Neural crest cell (in vitro differentiated cells): Measurements from ENCODE around the gene DCAF10. TPM values are rescaled to one million over a fixed set of nuclear protein-coding genes. Genes with fewer than 3 reads are reported as not detected.
"Not testable (repeated sequence)": the region's sequence is repeated elsewhere in the genome, so short reads cannot be mapped to it uniquely, and the experiment has no call there.

ENCODE experiments used
- DNase-seq: peaks from one replicate; pipeline ENCODE4 v3.0.0; 2021; ENCODE audit warnings: low read depth, mixed read lengths, low spot score
- H3K27ac Mint-ChIP-seq: one replicate; pipeline ENCODE4 v1.8.0; 2021; ENCODE audit warnings: mild to moderate bottlenecking, mixed read lengths; ENCODE audit not compliant: unreplicated experiment
- H3K27me3 Mint-ChIP-seq: 2 replicates; pipeline ENCODE4 v1.8.0; 2021; ENCODE audit warnings: low read depth, mild to moderate bottlenecking, mixed read lengths
- H3K36me3 Mint-ChIP-seq: 2 replicates; pipeline ENCODE4 v1.8.0; 2021; ENCODE audit warnings: low read depth, mild to moderate bottlenecking, mixed read lengths
- H3K4me1 Mint-ChIP-seq: 2 replicates; pipeline ENCODE4 v1.8.0; 2021; ENCODE audit warnings: mixed read lengths
- H3K4me3 Mint-ChIP-seq: one replicate; pipeline ENCODE4 v1.8.0; 2021; ENCODE audit warnings: mild to moderate bottlenecking, mixed read lengths
- H3K9me3 Mint-ChIP-seq: 2 replicates; pipeline ENCODE4 v1.8.0; 2021; ENCODE audit warnings: mixed read lengths
- total RNA-seq: library from RNA; stranded (reverse); gene quantifications from 2 replicates; pipeline ENCODE4 v1.2.1, GENCODE V29; 2021
- TF ChIP-seq, protein P1 (sequence below): fragments of 200-600 bp; sonication (generic); conservative IDR thresholded peaks from 2 replicates; pipeline ENCODE4 v1.5.0; 2021; ENCODE audit warnings: antibody characterized with exemption, mild to moderate bottlenecking

DCAF10 gene
- total RNA-seq, 1 donor from 2014 or later: 25.1 TPM

DNA sequence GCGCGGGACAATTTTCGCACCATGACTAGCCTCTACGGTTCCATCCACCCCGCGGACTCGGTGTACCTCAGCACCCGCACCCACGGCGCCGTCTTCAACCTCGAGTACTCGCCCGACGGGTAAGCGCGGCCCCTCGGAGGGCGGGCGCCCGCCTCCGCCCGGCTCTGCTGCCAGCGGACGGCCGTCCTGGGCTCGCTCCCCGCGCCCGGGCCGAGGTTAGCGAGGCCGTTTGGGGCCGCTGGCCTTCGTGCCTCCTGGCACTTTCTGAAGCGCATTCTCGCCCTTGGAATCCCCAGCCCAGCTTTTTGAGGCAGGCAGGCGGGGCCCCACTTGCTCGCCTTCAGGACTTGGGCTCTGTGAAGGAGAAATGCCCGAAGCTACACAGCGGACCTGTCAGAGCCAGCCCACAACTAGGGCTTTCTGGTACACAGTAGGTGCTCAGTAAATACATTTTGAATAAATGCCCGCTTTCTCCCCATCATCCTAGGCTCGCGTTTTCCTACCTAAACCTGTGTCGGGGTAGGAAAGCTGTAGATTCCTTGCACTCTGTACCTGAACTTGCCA, 772 bp downstream of the DCAF10 start:
- Mint-ChIP-seq H3K36me3 (no peaks in the 10 kb centered on the region), H3K27ac (peak overlapping the region; percentile 96), H3K4me3 (peak overlapping the region; percentile 96), H3K9me3 (no peaks in the 10 kb centered on the region), H3K27me3 (no peaks in the 10 kb centered on the region), H3K4me1 (peaks cover 34% of the 10 kb centered on the region)
- DNase-seq: no peak
- TF ChIP-seq, protein P1, sequence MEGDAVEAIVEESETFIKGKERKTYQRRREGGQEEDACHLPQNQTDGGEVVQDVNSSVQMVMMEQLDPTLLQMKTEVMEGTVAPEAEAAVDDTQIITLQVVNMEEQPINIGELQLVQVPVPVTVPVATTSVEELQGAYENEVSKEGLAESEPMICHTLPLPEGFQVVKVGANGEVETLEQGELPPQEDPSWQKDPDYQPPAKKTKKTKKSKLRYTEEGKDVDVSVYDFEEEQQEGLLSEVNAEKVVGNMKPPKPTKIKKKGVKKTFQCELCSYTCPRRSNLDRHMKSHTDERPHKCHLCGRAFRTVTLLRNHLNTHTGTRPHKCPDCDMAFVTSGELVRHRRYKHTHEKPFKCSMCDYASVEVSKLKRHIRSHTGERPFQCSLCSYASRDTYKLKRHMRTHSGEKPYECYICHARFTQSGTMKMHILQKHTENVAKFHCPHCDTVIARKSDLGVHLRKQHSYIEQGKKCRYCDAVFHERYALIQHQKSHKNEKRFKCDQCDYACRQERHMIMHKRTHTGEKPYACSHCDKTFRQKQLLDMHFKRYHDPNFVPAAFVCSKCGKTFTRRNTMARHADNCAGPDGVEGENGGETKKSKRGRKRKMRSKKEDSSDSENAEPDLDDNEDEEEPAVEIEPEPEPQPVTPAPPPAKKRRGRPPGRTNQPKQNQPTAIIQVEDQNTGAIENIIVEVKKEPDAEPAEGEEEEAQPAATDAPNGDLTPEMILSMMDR: no peak

GRCh38 chr9:37801959-37802711, 1.5 kb downstream of the DCAF10 start:
- no peak overlapping the region for H3K27ac Mint-ChIP-seq
- TF ChIP-seq, protein P1: no peak
- H3K27me3 Mint-ChIP-seq: no peaks in the 10 kb centered on the region
- H3K9me3 Mint-ChIP-seq: no peaks in the 10 kb centered on the region
- no peaks in the 10 kb centered on the region for H3K36me3 Mint-ChIP-seq
- no peak for DNase-seq
- H3K4me1 Mint-ChIP-seq: peaks cover 34% of the 10 kb centered on the region
- H3K4me3 Mint-ChIP-seq: peak overlapping the region; percentile 96

- H3K36me3 Mint-ChIP-seq: no peaks in the 10 kb centered on the region
- no peak overlapping the region for H3K27ac Mint-ChIP-seq
- TF ChIP-seq, protein P1: no peak
- peaks cover 23% of the 10 kb centered on the region for H3K4me1 Mint-ChIP-seq
- no peak for DNase-seq
- no peaks in the 10 kb centered on the region for H3K27me3 Mint-ChIP-seq
- H3K9me3 Mint-ChIP-seq: no peaks in the 10 kb centered on the region
- peak overlapping the region; percentile 22 for H3K4me3 Mint-ChIP-seq
These were observed 5.7 kb downstream of the DCAF10 start for GRCh38 chr9:37806271-37806670.

DNA sequence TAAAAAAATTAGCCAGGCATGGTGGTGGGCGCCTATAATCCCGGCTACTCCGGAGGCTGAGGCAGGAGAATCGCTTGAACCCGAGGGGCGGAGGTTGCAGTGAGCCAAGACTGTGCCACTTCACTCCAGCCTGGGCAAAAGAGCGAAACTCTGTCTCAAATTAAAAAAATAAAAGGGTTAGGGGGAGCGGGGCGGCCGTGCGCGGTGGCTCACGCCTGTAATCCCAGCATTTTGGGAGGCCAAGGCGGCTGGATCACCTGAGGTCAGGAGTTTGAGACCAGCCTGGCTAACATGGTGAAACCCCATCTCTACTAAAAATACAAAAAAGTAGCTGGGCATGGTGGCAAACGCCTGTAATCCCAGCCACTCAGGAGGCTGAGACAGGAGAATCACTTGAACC, 9.1 kb downstream of the DCAF10 start:
- not testable (repeated sequence) for DNase-seq, H3K27ac Mint-ChIP-seq, H3K4me3 Mint-ChIP-seq, H3K4me1 Mint-ChIP-seq, H3K27me3 Mint-ChIP-seq, H3K9me3 Mint-ChIP-seq, H3K36me3 Mint-ChIP-seq

DNA sequence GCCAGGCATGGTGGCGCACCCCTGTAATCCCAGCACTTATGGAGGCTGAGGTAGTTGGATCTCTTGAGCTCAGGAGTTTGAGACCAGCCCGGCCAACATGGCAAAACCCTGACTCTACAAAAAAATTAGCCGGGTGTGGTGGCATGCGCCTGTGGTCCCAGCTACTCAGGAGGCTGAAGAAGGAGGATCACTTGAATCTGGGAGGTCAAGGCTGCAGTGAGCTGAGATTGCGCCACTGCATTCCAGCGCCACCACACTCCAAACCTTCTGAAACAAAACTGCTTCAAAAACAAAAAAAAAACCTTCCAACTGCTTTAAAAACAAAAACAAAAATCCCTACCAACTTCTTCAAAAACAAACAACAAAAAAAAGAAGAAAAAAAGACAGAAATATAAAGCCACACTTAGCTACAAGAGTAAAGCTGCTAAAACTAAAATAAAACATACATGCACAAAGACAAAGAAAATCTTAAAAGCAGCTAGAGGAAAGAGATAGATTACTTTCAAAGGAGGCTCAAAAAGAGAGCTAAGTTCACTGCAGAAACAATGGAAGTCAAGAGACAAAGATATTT, 11.4 kb downstream of the DCAF10 start:
- Mint-ChIP-seq H3K4me1 (no peaks in the 10 kb centered on the region), H3K36me3 (peaks cover 4% of the 10 kb centered on the region), H3K27ac (no peak overlapping the region), H3K27me3 (no peaks in the 10 kb centered on the region), H3K9me3 (no peaks in the 10 kb centered on the region), H3K4me3 (no peak overlapping the region)
- TF ChIP-seq, protein P1: no peak
- DNase-seq: no peak
